GM18520 (cell line): ENCODE results near the gene ADCY3.

Experiments used
- ATAC-seq: cut with Tn5 transposase; IDR thresholded peaks from one replicate; pipeline ENCODE4 v1.9.1; 2021; ENCODE audit not compliant: unreplicated experiment

Gene ADCY3

GRCh38 chr2:24926220-24926601 is 6.2 kb upstream of the ADCY3 start:
- no peak for ATAC-seq

GRCh38 chr2:24925815-24926214 is 5.8 kb upstream of the ADCY3 start:
- ATAC-seq, result no peak

- ATAC-seq, result no peak
Measured at GRCh38 chr2:24924732-24925131, 4.7 kb upstream of the ADCY3 start.

- ATAC-seq, result no peak
Measured at GRCh38 chr2:24924266-24924665, 4.2 kb upstream of the ADCY3 start.

GRCh38 chr2:24923106-24923505 is 3.1 kb upstream of the ADCY3 start:
- ATAC-seq, result no peak

GRCh38 chr2:24922556-24922955 is 2.5 kb upstream of the ADCY3 start:
- ATAC-seq, result no peak

- no peak for ATAC-seq
Measured at GRCh38 chr2:24920809-24921441, 888 bp upstream of the ADCY3 start.

GRCh38 chr2:24919506-24920097 is 435 bp downstream of the ADCY3 start:
- ATAC-seq, result peak; percentile 12

GRCh38 chr2:24919037-24919505 is 966 bp downstream of the ADCY3 start:
- ATAC-seq, result no peak

GRCh38 chr2:24918326-24919036 is 1.6 kb downstream of the ADCY3 start:
- no peak for ATAC-seq

GRCh38 chr2:24917731-24918325 is 2.2 kb downstream of the ADCY3 start:
- ATAC-seq, result no peak

GRCh38 chr2:24917086-24917485 is 3.0 kb downstream of the ADCY3 start:
- ATAC-seq, result peak; percentile 28

- ATAC-seq, result no peak
Measured at GRCh38 chr2:24915796-24916195, 4.2 kb downstream of the ADCY3 start.

- ATAC-seq, result no peak
Measured at GRCh38 chr2:24915175-24915574, 4.9 kb downstream of the ADCY3 start.

- no peak for ATAC-seq
Measured at GRCh38 chr2:24914713-24915112, 5.3 kb downstream of the ADCY3 start.

- no peak for ATAC-seq
Measured at GRCh38 chr2:24913911-24914310, 6.1 kb downstream of the ADCY3 start.

GRCh38 chr2:24912986-24913385 is 7.1 kb downstream of the ADCY3 start:
- no peak for ATAC-seq

GRCh38 chr2:24912523-24912922 is 7.5 kb downstream of the ADCY3 start:
- no peak for ATAC-seq

GRCh38 chr2:24910245-24910644 is 9.8 kb downstream of the ADCY3 start:
- ATAC-seq, result no peak

- no peak for ATAC-seq
Measured at GRCh38 chr2:24909555-24910177, 10.4 kb downstream of the ADCY3 start.

- ATAC-seq, result no peak
Measured at GRCh38 chr2:24908461-24908901, 11.6 kb downstream of the ADCY3 start.
